GM12878 (cell line): ENCODE measurements around the gene CASK. TPM values are rescaled to one million over a fixed set of nuclear protein-coding genes. Genes with fewer than 3 reads are reported as not detected.

Experiments
- ATAC-seq: fragments of 200-7000 bp; cut with Tn5 transposase; 3 replicates; pipeline ENCODE4 v1.9.1; 2020; ENCODE audit warnings: mild to moderate bottlenecking, moderate library complexity
- BruUV-seq: library from RNA; stranded (reverse); fragments of 400-500 nt; replicated peaks from 2 replicates; lab custom pipeline; 2021; lab: Mats Ljungman, UMichigan
- CTCF ChIA-PET: fragments of 300-600 bp; sonication (Branson Sonifier 250); formaldehyde crosslinking; extraction: SDS; loops from one replicate; lab custom pipeline; 2021; ENCODE audit warnings: inconsistent platforms; lab: Yijun Ruan, JAX
- POLR2A ChIA-PET: fragments of 350-600 bp; formaldehyde crosslinking; extraction: SDS; loops from one replicate; lab custom pipeline; 2021; ENCODE audit warnings: inconsistent platforms; lab: Charles Lee
- RAD21 ChIA-PET: fragments of 300-600 bp; sonication (Branson Sonifier 250); formaldehyde crosslinking; loops from one replicate; lab custom pipeline; 2023; ENCODE audit warnings: antibody characterized with exemption; ENCODE audit not compliant: unreplicated experiment; lab: Charles Lee
- SMC1A ChIA-PET: fragments of 300-600 bp; sonication (Branson Sonifier 250); formaldehyde crosslinking; loops from one replicate; lab custom pipeline; 2023; ENCODE audit not compliant: unreplicated experiment, uncharacterized antibody; lab: Charles Lee
- DNase-seq: peaks from one replicate; pipeline ENCODE4 v3.0.0-alpha.2; 2011; ENCODE audit warnings: low read depth, low spot score
- FAIRE-seq: peaks from 3 replicates; lab custom pipeline; 2011; peaks lifted over from hg19 to GRCh38; lab: Jason Lieb, UNC
- H2AFZ ChIP-seq: 2 replicates; pipeline ENCODE4 v1.6.0; 2011; ENCODE audit warnings: low read depth, low read length, control low read depth; ENCODE audit not compliant: control insufficient read depth
- H3K27ac ChIP-seq: 2 replicates; pipeline ENCODE4 v1.5.1; 2011; ENCODE audit warnings: control low read depth; ENCODE audit not compliant: control insufficient read depth, insufficient read depth
- H3K27me3 ChIP-seq, 2 experiments: replicated peaks in 1 of 2; 2 replicates each; pipeline versions ENCODE4 v1.6.0 to v1.6.1; 2011; ENCODE audit warnings: low read length in 1 of 2; ENCODE audit not compliant: control insufficient read depth in 2 of 2, insufficient read depth in 2 of 2
- H3K36me3 ChIP-seq, 2 experiments: 2 replicates each; pipeline ENCODE4 v1.5.1; 2011; ENCODE audit warnings: low read length in 1 of 2; ENCODE audit not compliant: control insufficient read depth in 2 of 2, insufficient read depth in 2 of 2
- H3K4me1 ChIP-seq: 2 replicates; pipeline ENCODE4 v1.6.1; 2011; ENCODE audit warnings: mild to moderate bottlenecking, low read length, moderate library complexity, mixed read lengths; ENCODE audit not compliant: control insufficient read depth, insufficient read depth
- H3K4me2 ChIP-seq: 2 replicates; pipeline ENCODE4 v1.6.0; 2011; ENCODE audit warnings: control low read depth; ENCODE audit not compliant: control insufficient read depth, insufficient read depth
- H3K4me3 ChIP-seq: fragments of 200-600 bp; sonication (generic); 2 replicates; pipeline ENCODE4 v1.5.1; 2016
- H3K79me2 ChIP-seq: 2 replicates; pipeline ENCODE4 v1.6.0; 2011; ENCODE audit warnings: low read length; ENCODE audit not compliant: control insufficient read depth, insufficient read depth
- H3K9ac ChIP-seq: 2 replicates; pipeline ENCODE4 v1.8.0; 2011; ENCODE audit warnings: low read length, control low read depth, mixed read lengths; ENCODE audit not compliant: control insufficient read depth, insufficient read depth
- H3K9me3 ChIP-seq: replicated peaks from 3 replicates; pipeline ENCODE4 v1.5.1; 2011; ENCODE audit warnings: mild to moderate bottlenecking, low read length; ENCODE audit not compliant: control insufficient read depth, insufficient read depth
- H4K20me1 ChIP-seq: 2 replicates; pipeline ENCODE4 v1.6.0; 2011; ENCODE audit not compliant: control insufficient read depth, insufficient read depth
- BACH1 ChIP-seq: fragments of 450-650 bp; IDR thresholded peaks from 2 replicates; pipeline ENCODE4 v1.6.1; 2017; ENCODE audit warnings: mild to moderate bottlenecking, borderline replicate concordance
- CBX3 ChIP-seq: fragments of 200-600 bp; sonication (generic); IDR thresholded peaks from 2 replicates; pipeline ENCODE4 v1.6.1; 2016; ENCODE audit warnings: low read depth, borderline replicate concordance
- CHD2 ChIP-seq: IDR thresholded peaks from 2 replicates; pipeline ENCODE4 v1.6.1; 2011; ENCODE audit warnings: low read depth, low read length, improper control_type of control experiment, borderline replicate concordance
- EED ChIP-seq: sonication (generic); IDR thresholded peaks from 2 replicates; pipeline ENCODE4 v1.6.1; 2016; ENCODE audit warnings: antibody characterized with exemption, low read depth
- EP300 ChIP-seq, 2 experiments: fragments of 150-350 bp in 1 of 2; IDR thresholded peaks; 2 replicates each; pipeline ENCODE4 v1.6.1; 2011 to 2012; ENCODE audit warnings: low read depth in 2 of 2, low read length in 2 of 2, borderline replicate concordance in 1 of 2, improper control_type of control experiment in 1 of 2, inconsistent platforms in 1 of 2; ENCODE audit not compliant: control insufficient read depth in 1 of 2
- FOXM1 ChIP-seq: IDR thresholded peaks from 2 replicates; pipeline ENCODE4 v1.6.1; 2012; ENCODE audit warnings: low read depth, mild to moderate bottlenecking, inconsistent platforms, low read length, moderate library complexity
- IKZF2 ChIP-seq, 2 experiments: fragments of 450-650 bp; IDR thresholded peaks; 2 replicates each; pipeline ENCODE4 v1.6.1; 2017; ENCODE audit warnings: mild to moderate bottlenecking in 2 of 2, moderate library complexity in 2 of 2
- IRF4 ChIP-seq: IDR thresholded peaks from 2 replicates; pipeline ENCODE4 v1.6.1; 2011; ENCODE audit warnings: low read depth, low read length
- JUNB ChIP-seq: IDR thresholded peaks from 2 replicates; pipeline ENCODE4 v1.6.1; 2016; ENCODE audit warnings: antibody characterized with exemption, mild to moderate bottlenecking
- KAT2A ChIP-seq: conservative IDR thresholded peaks from 2 replicates; pipeline ENCODE4 v1.6.1; 2011; ENCODE audit warnings: low read depth, low read length; ENCODE audit not compliant: control insufficient read depth
- KLF5 ChIP-seq: fragments of 450-650 bp; IDR thresholded peaks from 2 replicates; pipeline ENCODE4 v1.6.1; 2014; ENCODE audit warnings: mild to moderate bottlenecking; ENCODE audit not compliant: partially characterized antibody
- MEF2B ChIP-seq: fragments of 450-650 bp; IDR thresholded peaks from 2 replicates; pipeline ENCODE4 v1.6.1; 2018; ENCODE audit warnings: mild to moderate bottlenecking, moderate library complexity; ENCODE audit not compliant: partially characterized antibody, poor library complexity, severe bottlenecking
- MTA2 ChIP-seq: fragments of 450-650 bp; IDR thresholded peaks from 2 replicates; pipeline ENCODE4 v1.6.1; 2016; ENCODE audit warnings: low read depth, mild to moderate bottlenecking, moderate library complexity
- MTA3 ChIP-seq: IDR thresholded peaks from 2 replicates; pipeline ENCODE4 v1.6.1; 2012; ENCODE audit warnings: low read length, inconsistent platforms, borderline replicate concordance
- MYC ChIP-seq: IDR thresholded peaks from 2 replicates; pipeline ENCODE4 v1.6.1; 2011; ENCODE audit warnings: mild to moderate bottlenecking, low read length, moderate library complexity, inconsistent platforms; ENCODE audit not compliant: insufficient read depth, insufficient replicate concordance, insufficient read length, severe bottlenecking
- NFIC ChIP-seq: IDR thresholded peaks from 2 replicates; pipeline ENCODE4 v1.6.1; 2012; ENCODE audit warnings: low read depth, mild to moderate bottlenecking, inconsistent platforms, low read length, moderate library complexity
- NR2F1 ChIP-seq: fragments of 450-650 bp; conservative IDR thresholded peaks from 2 replicates; pipeline ENCODE4 v1.6.1; 2017; ENCODE audit warnings: mild to moderate bottlenecking
- RFX5 ChIP-seq: IDR thresholded peaks from 2 replicates; pipeline ENCODE4 v1.6.1; 2011; ENCODE audit warnings: low read depth, low read length, improper control_type of control experiment
- SIX5 ChIP-seq: IDR thresholded peaks from 2 replicates; pipeline ENCODE4 v1.6.1; 2011; ENCODE audit warnings: mild to moderate bottlenecking, low read depth, low read length, moderate library complexity; ENCODE audit not compliant: severe bottlenecking
- TCF3 ChIP-seq: IDR thresholded peaks from 2 replicates; pipeline ENCODE4 v1.6.1; 2012; ENCODE audit warnings: low read depth, mild to moderate bottlenecking, low read length, borderline replicate concordance; ENCODE audit not compliant: insufficient read depth
- WRNIP1 ChIP-seq: IDR thresholded peaks from 2 replicates; pipeline ENCODE4 v1.6.1; 2011; ENCODE audit warnings: low read depth, low read length, improper control_type of control experiment, borderline replicate concordance
- ZNF217 ChIP-seq: fragments of 450-650 bp; IDR thresholded peaks from 2 replicates; pipeline ENCODE4 v1.6.1; 2017; ENCODE audit warnings: antibody characterized with exemption, mild to moderate bottlenecking
- ZNF24 ChIP-seq: fragments of 450-650 bp; IDR thresholded peaks from 2 replicates; pipeline ENCODE4 v1.6.1; 2017; ENCODE audit warnings: antibody characterized with exemption, mild to moderate bottlenecking
- WGBS: methylation state at CpG from one replicate; pipeline ENCODE4 v1.1.6; 2016; ENCODE audit warnings: low lambda C conversion rate; ENCODE audit not compliant: insufficient replicate concordance, insufficient coverage; ENCODE audit errors: missing lambda C conversion rate; 5-methylcytosine and 5-hydroxymethylcytosine counted together
- in situ Hi-C: fragments of 300-500 bp; cut with MboI; formaldehyde crosslinking; loops from 9 replicates; pipeline ENCODE4 v1.14.3; 2018; ENCODE audit warnings: mixed read lengths
- intact Hi-C: fragments of 100-400 bp; cut with micrococcal nuclease; formaldehyde crosslinking; loops from one replicate; pipeline ENCODE4 v1.14.2; 2022; ENCODE audit not compliant: unreplicated experiment
- polyA plus RNA-seq, 11 experiments: library from polyadenylated mRNA; depleted of rRNA in 4 of 11; unstranded in 6 of 11; stranded (reverse) in 5 of 11; fragments of >200 nt; fragmentation: Nextera tagmentation in 4 of 11; fragmentation: Illumina TruSeq in 1 of 11; extraction: Ambion mirVana in 4 of 11; extraction: Trizol in 1 of 11; gene quantifications; 1 replicate in 1 of 11; 2 replicates in 10 of 11; pipeline versions ENCODE4 v1.2.1 to v1.2.3, GENCODE V29; 2011 to 2016; ENCODE audit warnings: inconsistent platforms in 2 of 11, missing spikeins in 2 of 11, low read depth in 1 of 11
- total RNA-seq, 4 experiments: library from RNA; depleted of rRNA in 3 of 4; stranded (reverse); fragments of >200 nt in 3 of 4; fragmentation: Illumina TruSeq in 1 of 4; extraction: Trizol in 1 of 4; gene quantifications; 2 replicates each; pipeline versions ENCODE4 v1.2.1 to v1.2.3, GENCODE V29; 2013 to 2021
- TF ChIP-seq, protein P1 (sequence below): fragments of 450-650 bp; IDR thresholded peaks from 2 replicates; pipeline ENCODE4 v1.6.1; 2014; ENCODE audit warnings: mild to moderate bottlenecking
- TF ChIP-seq, protein P2 (sequence below): IDR thresholded peaks from 2 replicates; pipeline ENCODE4 v1.6.1; 2012; ENCODE audit warnings: low read length, inconsistent platforms

CASK gene
- total and polyA plus RNA-seq, 10 of the 15 experiments (the other 5 are each of a cell fraction or from before 2014, with no cell fraction given): 0.60 to 45.9 (median 4.8) TPM

DNA sequence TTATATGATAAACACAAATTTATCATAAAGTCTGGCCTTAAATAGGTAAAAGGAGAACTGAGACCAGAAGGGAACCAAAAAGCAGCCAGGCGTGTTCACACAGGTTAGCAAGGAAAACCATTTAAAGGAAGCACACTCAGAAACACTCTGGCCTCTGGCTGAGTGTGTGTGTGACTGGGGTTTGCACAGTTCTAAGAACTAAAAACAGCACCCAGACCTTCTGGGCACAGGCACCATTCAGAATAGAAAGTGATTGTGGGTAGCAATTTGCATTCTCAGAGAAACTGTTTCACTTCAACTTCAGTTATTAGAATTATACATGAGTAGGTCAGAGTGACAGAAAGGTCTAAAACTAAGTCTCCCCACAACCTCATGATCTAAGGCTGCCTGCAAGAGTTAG, 189.4 kb downstream of the CASK start:
- ATAC-seq (peak; percentile 97), FAIRE-seq (peak; percentile 97), DNase-seq (peak; percentile 90)
- peak overlapping the region; percentile 56; the same call in 1 of the 2 replicates for H3K4me2 ChIP-seq
- H3K79me2 ChIP-seq: no peaks in the 10 kb centered on the region
- in situ Hi-C loops (no loop called here), intact Hi-C loops (loop anchor here (1.0 to 10.0 kb wide), 4 partner anchors 14 to 399 kb away; partner anchors contain the start of gene DDX3X)
- H3K36me3 ChIP-seq: no peaks in the 10 kb centered on the region
- no TSS peak for BruUV-seq
- no peak overlapping the region for H2AFZ ChIP-seq
- ChIA-PET CTCF (no interaction called here), POLR2A (no interaction called here), RAD21 (no interaction called here), SMC1A (no interaction called here)
- no peaks in the 10 kb centered on the region for H3K27me3 ChIP-seq
- peak overlapping the region; percentile 28; the same call in 1 of the 2 replicates for H3K27ac ChIP-seq
- no peaks in the 10 kb centered on the region for H3K9me3 ChIP-seq
- H4K20me1 ChIP-seq: no peaks in the 10 kb centered on the region
- H3K4me1 ChIP-seq: peaks cover 10% of the 10 kb centered on the region
- H3K4me3 ChIP-seq: no peak overlapping the region
- H3K9ac ChIP-seq: no peak overlapping the region
- WGBS: 0% methylated on average over 1 of the region's 1 CpG
- no peak for TF ChIP-seq KAT2A
- TF ChIP-seq, protein P1, sequence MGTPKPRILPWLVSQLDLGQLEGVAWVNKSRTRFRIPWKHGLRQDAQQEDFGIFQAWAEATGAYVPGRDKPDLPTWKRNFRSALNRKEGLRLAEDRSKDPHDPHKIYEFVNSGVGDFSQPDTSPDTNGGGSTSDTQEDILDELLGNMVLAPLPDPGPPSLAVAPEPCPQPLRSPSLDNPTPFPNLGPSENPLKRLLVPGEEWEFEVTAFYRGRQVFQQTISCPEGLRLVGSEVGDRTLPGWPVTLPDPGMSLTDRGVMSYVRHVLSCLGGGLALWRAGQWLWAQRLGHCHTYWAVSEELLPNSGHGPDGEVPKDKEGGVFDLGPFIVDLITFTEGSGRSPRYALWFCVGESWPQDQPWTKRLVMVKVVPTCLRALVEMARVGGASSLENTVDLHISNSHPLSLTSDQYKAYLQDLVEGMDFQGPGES: no peak
- peak; percentile 76; the same call in 1 of the 2 replicates for TF ChIP-seq ZNF24
- peak; percentile 81 for TF ChIP-seq MTA3
- peak; percentile 85 for TF ChIP-seq FOXM1
- no peak for TF ChIP-seq KLF5
- TF ChIP-seq MTA2: peak; percentile 87
- no peak for TF ChIP-seq WRNIP1
- TF ChIP-seq EP300 (IDR thresholded peaks at IDR 0.05; ENCODE audit: borderline replicate concordance in 1 of 2, control insufficient read depth in 1 of 2, low read depth in 2 of 2, low read length in 2 of 2): peak in 1 of 2 experiments; percentile 79; a peak in 3 of 4 replicates
- peak; percentile 63 for TF ChIP-seq JUNB
- TF ChIP-seq MEF2B: peak; percentile 84
- no peak for TF ChIP-seq RFX5
- peak; percentile 57; the same call in 1 of the 2 replicates for TF ChIP-seq CHD2
- TF ChIP-seq ZNF217: peak; percentile 95
- TF ChIP-seq MYC: no peak
- TF ChIP-seq IRF4: peak; percentile 83
- peak; percentile 51; the same call in 1 of the 2 replicates for TF ChIP-seq BACH1
- 0 out of 2 replicates have a peak, but pooled peaks have one; percentile 13 for TF ChIP-seq TCF3
- no peak for TF ChIP-seq SIX5
- TF ChIP-seq, protein P2, sequence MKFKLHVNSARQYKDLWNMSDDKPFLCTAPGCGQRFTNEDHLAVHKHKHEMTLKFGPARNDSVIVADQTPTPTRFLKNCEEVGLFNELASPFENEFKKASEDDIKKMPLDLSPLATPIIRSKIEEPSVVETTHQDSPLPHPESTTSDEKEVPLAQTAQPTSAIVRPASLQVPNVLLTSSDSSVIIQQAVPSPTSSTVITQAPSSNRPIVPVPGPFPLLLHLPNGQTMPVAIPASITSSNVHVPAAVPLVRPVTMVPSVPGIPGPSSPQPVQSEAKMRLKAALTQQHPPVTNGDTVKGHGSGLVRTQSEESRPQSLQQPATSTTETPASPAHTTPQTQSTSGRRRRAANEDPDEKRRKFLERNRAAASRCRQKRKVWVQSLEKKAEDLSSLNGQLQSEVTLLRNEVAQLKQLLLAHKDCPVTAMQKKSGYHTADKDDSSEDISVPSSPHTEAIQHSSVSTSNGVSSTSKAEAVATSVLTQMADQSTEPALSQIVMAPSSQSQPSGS: peak; percentile 87
- TF ChIP-seq IKZF2 (IDR thresholded peaks at IDR 0.05): peak; percentile 93 to 94
- TF ChIP-seq NR2F1: peak; percentile 86
- TF ChIP-seq CBX3: no peak
- peak; percentile 88 for TF ChIP-seq EED
- TF ChIP-seq NFIC: peak; percentile 93
